HG02610 (cell line): ENCODE results near the gene ASCL5.

Experiments
- ATAC-seq: cut with Tn5 transposase; IDR thresholded peaks from one replicate; pipeline ENCODE4 v1.9.1; 2021; ENCODE audit warnings: mild to moderate bottlenecking, moderate library complexity; ENCODE audit not compliant: unreplicated experiment

ASCL5 gene

GRCh38 chr1:201111672-201112071 lies 15.3 kb downstream of the ASCL5 start:
- ATAC-seq, result no peak

GRCh38 chr1:201111156-201111555 lies 15.8 kb downstream of the ASCL5 start:
- ATAC-seq, result no peak

DNA sequence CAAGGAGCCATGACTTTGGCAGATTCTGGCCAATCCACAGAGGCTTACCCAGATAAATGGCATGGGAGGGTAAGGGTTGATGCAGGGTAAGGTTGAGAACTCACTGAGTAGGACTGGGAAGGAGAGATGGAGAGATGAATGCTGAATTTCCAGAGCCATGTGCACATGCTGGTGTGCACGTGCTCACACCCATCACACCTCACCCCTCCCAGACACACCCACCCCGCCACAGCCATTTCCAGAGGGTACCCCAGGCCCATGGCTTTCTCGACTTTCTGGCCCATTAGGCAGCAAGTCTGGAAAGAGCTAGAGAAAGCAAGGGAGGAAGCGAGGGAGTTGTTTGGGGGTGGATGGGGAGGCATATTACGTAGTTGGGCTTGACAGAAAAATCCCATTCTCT lies 16.4 kb downstream of the ASCL5 start:
- ATAC-seq, result no peak

- ATAC-seq, result no peak
Measured at GRCh38 chr1:201110138-201110537, 16.8 kb downstream of the ASCL5 start.

DNA sequence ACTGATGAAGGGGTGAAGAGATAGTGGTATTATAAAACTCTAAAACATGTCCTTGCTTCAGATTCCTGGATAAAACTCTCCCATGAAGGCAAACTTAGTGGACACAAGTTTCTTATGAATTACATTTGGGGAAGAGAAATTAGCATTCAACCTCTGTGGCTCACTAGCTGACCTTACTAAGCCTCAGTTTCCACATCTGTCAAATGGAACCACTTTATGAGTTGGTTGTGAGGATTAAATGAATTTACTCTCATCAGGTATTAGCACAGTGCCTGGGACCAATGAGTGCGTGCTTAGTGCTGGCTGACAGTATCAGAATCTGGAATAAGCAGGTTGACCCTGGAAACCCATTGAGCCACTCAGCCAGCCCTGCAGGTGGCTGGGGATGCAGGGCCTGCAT lies 17.3 kb downstream of the ASCL5 start:
- no peak for ATAC-seq

DNA sequence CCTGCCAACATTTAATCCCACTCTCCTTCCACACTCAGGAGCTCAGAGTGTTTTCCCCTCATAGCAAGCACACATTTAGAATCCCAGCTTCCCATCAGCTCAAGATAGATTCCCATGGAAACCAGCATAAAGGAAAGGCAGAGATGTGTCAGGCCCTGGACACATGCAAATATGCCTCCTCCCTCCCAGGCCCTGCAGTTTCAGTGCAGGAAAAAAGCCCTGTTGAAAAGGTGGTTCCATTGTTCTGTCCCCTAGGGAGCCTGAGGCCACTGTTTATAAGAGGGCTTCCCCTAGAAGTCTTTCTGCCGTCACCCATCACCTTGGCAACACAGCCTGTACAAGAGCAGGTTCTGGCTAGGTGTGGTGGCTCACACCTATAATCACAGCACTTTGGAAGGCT lies 18.4 kb downstream of the ASCL5 start:
- peak; percentile 75 for ATAC-seq

- no peak for ATAC-seq
Measured at GRCh38 chr1:201105688-201106087, 21.3 kb downstream of the ASCL5 start.

GRCh38 chr1:201104141-201104540 lies 22.8 kb downstream of the ASCL5 start:
- ATAC-seq, result no peak

- no peak for ATAC-seq
Measured at GRCh38 chr1:201103666-201104065, 23.3 kb downstream of the ASCL5 start.

GRCh38 chr1:201100169-201100930 lies 26.6 kb downstream of the ASCL5 start:
- no peak for ATAC-seq

GRCh38 chr1:201098992-201099677 lies 27.8 kb downstream of the ASCL5 start:
- no peak for ATAC-seq

DNA sequence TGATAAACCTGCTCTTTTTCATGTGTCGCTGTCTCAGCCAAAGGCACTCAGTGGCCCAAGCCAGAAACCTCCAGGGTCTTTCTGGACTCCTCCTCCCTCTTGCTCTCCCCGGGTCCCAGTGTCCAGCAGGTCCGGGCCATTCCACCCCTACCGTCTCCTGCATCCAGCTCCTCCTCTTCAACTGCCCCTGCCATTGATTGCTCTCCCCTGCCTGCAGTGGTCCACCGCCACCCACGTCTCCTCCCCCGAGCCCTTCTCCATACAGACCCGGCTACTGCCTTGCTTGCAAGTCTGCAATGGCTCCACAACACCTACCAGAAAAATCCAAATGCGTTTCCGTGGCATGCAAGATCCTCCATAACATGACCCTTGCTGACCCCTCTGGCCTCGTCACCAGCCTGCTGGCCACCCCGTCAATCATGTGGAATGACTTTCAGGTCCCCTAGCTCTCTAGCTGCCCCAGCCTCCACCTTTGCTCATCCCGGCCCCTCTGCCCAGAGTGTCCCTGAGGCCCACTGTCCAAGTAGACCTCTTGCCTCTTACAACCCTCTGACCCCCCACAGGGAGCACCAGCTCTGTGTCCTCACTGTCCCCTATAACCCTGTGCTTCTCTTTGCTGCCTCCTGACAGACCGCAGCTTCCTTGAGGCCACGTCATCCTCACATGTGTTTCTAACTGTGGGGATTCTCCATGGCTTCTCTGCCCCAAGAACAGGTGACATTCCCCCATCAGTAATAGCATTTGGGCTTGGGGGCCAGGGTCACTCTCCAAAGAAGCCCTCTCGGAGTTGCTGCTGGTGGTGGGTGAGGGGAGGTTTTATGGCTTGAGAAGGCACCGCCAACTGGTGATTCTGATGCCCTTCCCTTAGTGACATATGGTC lies 29.8 kb downstream of the ASCL5 start:
- ATAC-seq, result no peak

GRCh38 chr1:201096041-201096461 lies 30.9 kb downstream of the ASCL5 start:
- ATAC-seq, result no peak

DNA sequence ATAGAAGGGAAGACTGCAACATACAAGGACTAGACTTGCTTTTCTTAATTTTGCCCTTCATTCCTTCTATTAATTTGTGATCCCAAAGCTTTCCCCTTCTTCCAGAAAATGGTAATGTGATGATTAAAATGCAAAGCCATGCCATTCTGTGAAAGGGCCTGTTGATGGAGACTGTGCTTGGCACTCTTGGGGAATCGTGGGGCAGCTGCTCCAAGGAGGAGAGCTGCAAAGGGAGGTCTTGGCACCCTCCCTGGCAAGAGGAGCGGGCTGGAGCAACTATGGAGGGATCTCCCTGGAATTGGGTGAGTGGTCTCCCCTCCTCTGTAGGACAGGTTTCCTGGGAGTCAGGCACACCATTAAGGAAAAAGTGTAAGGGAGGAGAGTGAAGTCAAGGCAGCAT lies 31.4 kb downstream of the ASCL5 start:
- no peak for ATAC-seq

GRCh38 chr1:201094832-201095231 lies 32.2 kb downstream of the ASCL5 start:
- no peak for ATAC-seq

DNA sequence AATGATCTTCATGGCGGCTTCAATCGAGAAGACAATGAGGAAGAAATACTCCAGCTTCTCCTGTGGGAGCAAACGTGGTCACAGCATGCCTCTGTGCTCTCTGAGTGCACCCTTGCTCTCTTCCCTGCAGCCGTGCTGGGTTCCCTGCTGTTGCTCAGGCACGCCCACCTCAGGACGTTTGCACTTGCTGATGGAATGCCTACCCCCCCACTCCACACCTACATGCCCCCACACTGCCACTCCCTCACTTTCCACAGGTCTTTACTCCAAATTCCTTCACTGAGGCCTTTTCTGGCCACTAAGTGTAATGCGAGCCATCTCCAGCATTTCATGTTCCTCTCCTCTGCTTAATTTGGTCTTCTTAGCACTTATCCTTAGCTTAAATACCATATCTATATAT lies 33.0 kb downstream of the ASCL5 start:
- ATAC-seq, result no peak

- ATAC-seq, result no peak
Measured at GRCh38 chr1:201093561-201093960, 33.4 kb downstream of the ASCL5 start.

- ATAC-seq, result no peak
Measured at GRCh38 chr1:201092738-201093137, 34.2 kb downstream of the ASCL5 start.

DNA sequence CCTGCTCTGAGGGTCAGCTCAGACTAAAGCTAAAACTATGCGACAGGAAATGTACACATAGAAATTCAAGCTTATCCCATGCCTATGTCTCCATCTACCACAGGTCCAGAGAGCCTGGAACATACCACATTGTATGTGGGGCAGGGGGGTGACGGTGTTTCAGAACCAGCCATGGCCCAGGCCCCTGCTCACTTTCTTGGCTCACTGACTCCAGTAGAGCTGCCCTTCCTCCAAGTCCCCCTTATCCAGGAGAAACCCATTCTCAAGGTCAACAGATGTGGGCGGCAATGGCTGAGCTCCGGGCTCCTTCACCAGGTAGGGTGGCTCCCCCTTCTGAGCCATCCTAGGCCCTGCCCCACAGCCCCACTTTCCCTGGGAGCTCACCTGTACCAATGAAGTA lies 35.7 kb downstream of the ASCL5 start:
- no peak for ATAC-seq

DNA sequence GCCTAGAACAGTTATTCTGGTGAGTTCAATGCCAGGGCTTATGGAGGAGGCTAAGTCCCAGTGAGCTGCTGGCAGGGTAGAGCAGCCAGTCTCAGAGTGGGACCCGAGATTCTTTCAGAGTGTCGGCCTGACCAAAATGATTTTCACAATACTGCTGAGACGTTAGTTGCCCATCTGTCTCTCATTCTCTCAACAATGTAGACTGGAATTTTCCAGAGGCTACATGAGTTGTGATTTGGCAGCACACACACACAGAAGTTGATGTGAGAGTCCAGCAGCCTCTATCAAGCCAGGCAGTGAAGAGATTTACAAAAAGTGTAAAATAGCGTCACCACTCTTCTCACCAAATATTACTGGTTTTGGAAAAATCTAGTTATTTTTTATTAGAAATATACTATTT lies 36.4 kb downstream of the ASCL5 start:
- ATAC-seq, result no peak

- ATAC-seq, result no peak
Measured at GRCh38 chr1:201089596-201089995, 37.4 kb downstream of the ASCL5 start.
